Keratinocyte (primary cell): ENCODE results near the gene METTL25B.

ENCODE experiments used
- EZH2 ChIP-seq: IDR thresholded peaks from one replicate; pipeline ENCODE4 v1.6.1; 2012; ENCODE audit warnings: inconsistent platforms, mild to moderate bottlenecking, low read length, moderate library complexity
- TF ChIP-seq, protein P1 (sequence below), 3 experiments: IDR thresholded peaks in 1 of 3; conservative IDR thresholded peaks in 1 of 3; optimal IDR thresholded peaks in 1 of 3; 2 replicates in 2 of 3; 3 replicates in 1 of 3; pipeline versions ENCODE3 to v1.5.1; 2011; ENCODE audit warnings: low read length in 3 of 3, mild to moderate bottlenecking in 3 of 3, moderate library complexity in 2 of 3, control low read depth in 1 of 3, inconsistent platforms in 1 of 3; ENCODE audit not compliant: insufficient read depth in 2 of 3; ENCODE audit errors: extremely low read depth in 1 of 3

GRCh38 chr1:156744786-156745419, 16.6 kb downstream of the METTL25B start:
- TF ChIP-seq, protein P1, sequence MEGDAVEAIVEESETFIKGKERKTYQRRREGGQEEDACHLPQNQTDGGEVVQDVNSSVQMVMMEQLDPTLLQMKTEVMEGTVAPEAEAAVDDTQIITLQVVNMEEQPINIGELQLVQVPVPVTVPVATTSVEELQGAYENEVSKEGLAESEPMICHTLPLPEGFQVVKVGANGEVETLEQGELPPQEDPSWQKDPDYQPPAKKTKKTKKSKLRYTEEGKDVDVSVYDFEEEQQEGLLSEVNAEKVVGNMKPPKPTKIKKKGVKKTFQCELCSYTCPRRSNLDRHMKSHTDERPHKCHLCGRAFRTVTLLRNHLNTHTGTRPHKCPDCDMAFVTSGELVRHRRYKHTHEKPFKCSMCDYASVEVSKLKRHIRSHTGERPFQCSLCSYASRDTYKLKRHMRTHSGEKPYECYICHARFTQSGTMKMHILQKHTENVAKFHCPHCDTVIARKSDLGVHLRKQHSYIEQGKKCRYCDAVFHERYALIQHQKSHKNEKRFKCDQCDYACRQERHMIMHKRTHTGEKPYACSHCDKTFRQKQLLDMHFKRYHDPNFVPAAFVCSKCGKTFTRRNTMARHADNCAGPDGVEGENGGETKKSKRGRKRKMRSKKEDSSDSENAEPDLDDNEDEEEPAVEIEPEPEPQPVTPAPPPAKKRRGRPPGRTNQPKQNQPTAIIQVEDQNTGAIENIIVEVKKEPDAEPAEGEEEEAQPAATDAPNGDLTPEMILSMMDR (optimal IDR thresholded peaks at IDR 0.05 in 1 of 3, IDR thresholded peaks at IDR 0.05 in 1 of 3, conservative IDR thresholded peaks at IDR 0.05 in 1 of 3; ENCODE audit: extremely low read depth in 1 of 3, insufficient read depth in 2 of 3, low read length in 3 of 3): no peak
- no peak for TF ChIP-seq EZH2
